HG03469 (cell line): Measurements from ENCODE around the gene LRWD1.
"Not testable (repeated sequence)": the region's sequence is repeated elsewhere in the genome, so short reads cannot be mapped to it uniquely, and the experiment has no call there.

ENCODE experiments used
- ATAC-seq: cut with Tn5 transposase; IDR thresholded peaks from one replicate; pipeline ENCODE4 v1.9.1; 2021; ENCODE audit warnings: mild to moderate bottlenecking, moderate library complexity, moderate number of reproducible peaks; ENCODE audit not compliant: unreplicated experiment

The LRWD1 gene

GRCh38 chr7:102467581-102468477 lies 3.0 kb downstream of the LRWD1 start:
- ATAC-seq: no peak

DNA sequence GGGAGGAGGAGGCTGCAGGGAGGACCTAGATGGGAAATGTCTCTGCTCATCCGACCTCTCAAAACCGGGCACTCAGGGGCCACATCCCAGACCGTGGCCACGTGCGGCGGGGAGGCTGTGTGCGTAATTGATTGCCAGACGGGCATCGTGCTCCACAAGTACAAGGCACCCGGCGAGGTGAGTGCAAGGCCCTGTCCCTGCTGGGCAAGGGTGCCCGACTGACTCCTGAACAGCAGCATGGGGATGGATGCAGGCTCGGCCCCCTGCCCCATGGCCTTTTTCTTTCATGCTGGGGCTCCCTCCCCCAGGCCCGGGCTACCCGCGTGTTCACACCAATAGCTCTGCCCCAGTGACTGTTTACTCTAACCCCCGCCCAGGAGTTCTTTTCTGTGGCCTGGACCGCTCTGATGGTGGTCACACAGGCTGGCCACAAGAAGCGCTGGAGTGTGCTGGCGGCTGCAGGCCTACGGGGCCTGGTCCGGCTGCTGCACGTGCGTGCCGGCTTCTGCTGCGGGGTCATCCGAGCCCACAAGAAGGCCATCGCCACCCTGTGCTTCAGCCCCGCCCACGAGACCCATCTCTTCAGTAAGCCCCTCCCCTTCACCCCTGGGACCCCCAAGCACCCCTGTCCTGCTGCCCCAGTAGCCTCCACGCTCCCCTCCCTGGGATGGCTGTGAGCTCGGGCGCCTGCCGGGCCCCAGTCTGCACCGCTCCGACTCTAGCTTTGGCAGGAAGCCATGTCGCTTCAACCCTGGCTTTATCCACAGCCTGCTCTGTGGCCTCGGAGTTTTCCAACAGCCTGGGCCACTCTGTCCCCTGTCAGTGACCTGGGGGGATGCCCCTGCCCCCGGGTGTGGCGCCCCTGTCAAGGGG lies 3.9 kb downstream of the LRWD1 start:
- ATAC-seq: no peak

DNA sequence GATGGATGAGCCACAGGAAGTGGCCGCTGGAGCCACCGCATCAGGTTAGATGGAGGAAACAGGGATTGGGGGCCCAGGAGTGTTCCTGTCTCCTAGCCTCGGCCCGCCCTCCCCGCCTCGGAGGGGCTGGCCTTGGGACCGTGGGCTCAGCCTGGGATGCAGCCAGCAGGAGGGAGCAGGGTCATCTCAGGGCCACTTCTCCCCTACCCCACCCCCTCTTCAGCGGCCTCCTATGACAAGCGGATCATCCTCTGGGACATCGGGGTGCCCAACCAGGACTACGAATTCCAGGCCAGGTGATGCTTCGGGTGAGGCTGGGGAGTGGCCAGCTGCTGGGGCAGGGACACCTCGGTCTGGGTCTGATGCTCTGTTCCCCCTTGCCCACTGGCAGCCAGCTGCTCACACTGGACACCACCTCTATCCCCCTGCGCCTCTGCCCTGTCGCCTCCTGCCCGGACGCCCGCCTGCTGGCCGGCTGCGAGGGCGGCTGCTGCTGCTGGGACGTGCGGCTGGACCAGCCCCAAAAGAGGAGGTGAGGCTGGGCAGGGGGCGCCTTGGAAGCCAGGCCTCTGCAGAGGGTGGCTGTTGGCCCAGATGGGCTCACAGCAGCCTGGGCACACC lies 4.7 kb downstream of the LRWD1 start:
- ATAC-seq: no peak

- no peak for ATAC-seq
Observed at GRCh38 chr7:102469972-102470825, 5.4 kb downstream of the LRWD1 start.

DNA sequence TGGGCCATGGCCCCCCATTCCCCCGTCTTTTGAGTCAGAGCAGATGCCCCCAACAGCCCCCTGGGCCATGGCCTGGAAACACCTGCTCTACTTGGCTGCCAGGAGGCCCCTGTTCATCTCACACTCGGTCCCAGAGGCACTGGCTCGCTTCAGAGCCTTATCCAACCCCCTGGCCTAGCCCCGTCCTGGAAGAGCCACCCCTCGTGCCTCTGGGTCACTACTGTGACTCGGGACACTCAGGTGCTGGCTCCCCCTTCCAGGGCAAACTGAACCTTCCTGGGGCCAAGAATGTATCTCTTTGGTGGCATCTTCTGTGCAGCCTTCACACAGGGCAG lies 7.0 kb downstream of the LRWD1 start:
- no peak for ATAC-seq

GRCh38 chr7:102472126-102473041 lies 7.6 kb downstream of the LRWD1 start:
- no peak for ATAC-seq

DNA sequence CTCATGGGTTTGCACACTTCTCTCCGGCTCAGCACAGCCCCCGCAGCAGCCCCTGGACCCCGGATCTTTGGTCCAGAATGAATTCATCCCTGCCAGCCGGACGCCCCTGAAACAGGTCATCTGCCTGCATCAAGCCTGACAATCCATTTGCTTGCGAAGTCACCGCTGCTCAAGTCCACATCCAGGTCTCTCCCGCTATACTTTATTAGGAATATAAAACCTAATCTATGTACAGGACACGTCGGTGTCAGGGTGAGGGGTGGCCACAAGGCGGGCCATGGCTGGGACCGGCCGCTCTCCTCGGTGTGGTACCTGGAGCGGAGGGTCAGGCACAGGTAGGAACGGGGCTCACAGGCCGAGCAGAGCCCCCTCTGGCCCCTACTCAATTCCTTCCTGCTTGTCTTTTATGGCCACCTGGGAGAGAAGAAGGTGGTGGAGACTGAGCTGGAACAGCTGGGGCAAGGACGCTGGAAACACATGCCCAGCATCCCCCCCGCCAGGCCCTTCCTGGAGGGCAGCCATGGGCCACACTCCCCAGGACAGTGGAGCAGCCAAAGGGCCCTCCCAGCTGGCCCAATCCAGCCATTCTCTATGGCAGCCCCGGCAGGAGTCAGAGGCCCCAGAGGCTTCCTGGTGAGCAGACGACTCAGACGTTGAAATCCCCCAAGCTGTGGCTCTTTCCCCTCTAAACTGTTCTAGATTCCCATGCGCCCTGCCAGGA lies 8.6 kb downstream of the LRWD1 start:
- no peak for ATAC-seq

DNA sequence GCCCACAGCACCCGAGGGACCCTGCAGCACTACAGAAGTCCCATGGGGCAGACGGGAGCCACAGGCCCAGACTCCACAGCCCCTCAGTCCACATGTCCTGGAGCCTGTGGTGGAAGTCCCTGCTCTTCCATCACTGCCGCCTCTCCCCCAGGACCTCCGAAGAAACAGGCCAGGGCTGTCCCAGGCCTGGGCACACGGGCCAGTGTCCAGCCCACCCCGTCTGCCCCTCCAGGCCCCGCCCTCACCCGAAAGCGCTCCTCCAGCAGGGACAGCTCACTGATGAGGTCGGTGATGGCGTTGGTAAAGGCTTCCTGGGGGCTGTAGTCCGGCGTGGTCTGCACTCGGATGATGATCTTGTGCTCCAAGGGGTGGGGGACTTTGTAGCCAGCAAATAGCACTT lies 9.3 kb downstream of the LRWD1 start:
- not testable (repeated sequence) for ATAC-seq

DNA sequence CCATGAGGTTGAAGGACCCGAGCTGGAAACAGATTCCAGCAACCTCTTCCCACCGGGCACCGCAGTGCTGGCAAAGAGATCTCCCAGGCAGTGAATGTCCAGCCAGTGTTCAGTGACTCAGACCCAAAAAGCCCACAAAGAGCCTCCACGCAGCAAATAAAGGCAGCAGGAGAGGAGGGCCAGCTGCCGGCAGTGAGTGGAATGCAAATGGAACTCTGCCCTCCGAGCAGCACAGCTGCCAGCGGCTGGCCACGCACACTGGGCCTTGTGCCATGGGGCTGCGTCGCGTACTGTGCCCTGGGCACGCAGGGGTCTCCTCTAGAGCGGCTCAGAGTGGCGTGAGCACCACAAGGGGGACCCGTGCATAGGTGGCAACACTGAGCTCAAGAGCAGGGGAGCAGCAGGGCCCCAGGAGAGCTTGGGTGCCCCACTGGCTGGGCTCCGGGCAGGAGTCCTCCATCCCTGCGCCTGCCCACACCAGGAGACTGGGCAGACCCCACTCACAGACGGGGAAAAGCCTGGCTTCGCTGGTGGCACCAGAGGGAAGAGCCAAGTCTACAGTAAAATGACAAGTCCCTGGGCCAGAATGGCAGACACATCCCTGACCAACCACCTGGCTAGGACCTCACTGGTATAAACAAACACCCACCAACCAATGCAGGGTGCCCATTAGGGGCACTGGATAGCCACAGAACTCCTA lies 10.1 kb downstream of the LRWD1 start:
- not testable (repeated sequence) for ATAC-seq

DNA sequence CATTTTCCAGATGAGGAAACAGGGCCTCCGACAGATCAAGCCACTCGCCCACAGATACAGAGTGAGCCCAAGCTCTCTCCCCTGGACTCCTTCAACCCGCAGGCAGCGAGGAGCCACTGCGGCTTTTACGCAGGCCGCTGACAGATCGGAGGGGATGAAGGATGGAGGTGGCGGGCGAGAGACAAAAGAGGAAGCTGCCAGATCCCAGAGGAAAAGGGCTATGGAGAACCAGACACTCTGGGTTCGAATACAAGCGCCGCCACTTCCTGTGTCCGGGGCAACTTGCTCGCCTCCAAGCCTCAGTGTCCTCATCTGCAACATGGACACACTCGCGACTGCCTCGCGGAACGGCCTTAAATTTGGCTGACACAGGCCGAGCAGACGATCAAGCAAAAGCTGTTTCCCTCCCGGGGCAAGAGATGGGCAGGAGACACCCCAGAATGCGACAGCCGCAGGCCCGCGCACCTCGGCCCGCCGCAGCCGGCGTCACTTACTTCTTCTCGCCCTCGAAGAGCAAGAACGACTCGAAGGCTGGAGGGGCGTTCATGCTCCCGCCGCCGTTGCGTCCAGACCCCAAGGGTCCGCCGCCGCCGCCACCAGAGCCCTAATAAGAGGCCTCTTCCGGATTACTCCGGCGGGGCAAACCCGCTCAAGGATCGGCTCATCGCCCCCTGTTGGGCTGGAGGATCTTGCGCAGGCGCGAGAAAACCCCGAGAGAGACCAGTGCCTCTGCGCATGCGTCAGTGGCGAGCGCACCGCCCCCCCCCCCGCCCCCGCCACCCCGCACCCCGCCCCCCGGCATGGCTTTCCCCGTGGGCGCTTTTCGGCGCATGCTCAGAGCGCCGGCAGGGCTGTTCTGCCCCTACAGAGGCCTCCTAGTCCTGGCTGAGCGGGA lies 13.8 kb downstream of the LRWD1 start, which contains the start of gene POLR2J:
TSS of gene POLR2J (minus strand) at position 609 of the 895 bp plus-strand sequence. CDS start at position 547, 62 bp downstream.
- peak; percentile 57 for ATAC-seq

GRCh38 chr7:102479209-102479584 lies 14.4 kb downstream of the LRWD1 start:
- ATAC-seq: peak; percentile 8

- not testable (repeated sequence) for ATAC-seq
Observed at GRCh38 chr7:102479982-102480637, 15.3 kb downstream of the LRWD1 start.

DNA sequence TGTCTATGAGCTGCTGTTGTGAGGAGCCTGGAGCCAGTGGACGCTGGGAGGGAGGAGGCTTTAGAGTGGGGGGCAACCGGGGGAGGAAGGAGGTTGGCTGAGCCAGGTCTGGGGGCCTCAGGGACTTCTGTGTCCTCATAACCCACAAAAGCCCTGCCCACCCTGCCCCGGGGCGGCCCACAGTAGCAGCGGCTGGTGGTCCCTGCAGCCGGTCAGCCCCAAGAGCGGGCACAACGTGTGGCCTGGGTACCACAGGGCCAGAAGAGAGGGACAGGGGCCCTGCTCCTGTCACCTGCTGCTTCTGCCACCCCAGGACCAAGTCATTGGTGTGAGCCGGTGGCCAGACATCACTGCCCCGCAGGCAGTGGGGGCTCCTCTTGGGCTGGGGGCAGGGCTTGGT lies 17.2 kb downstream of the LRWD1 start:
- ATAC-seq: not testable (repeated sequence)

GRCh38 chr7:102484317-102484716 lies 19.5 kb downstream of the LRWD1 start:
- not testable (repeated sequence) for ATAC-seq

GRCh38 chr7:102490529-102491075 lies 25.8 kb downstream of the LRWD1 start:
- ATAC-seq: peak; percentile 32
